A549 (cell line): Measurements from ENCODE around the gene THOC2.
"Not testable (repeated sequence)": the region's sequence is repeated elsewhere in the genome, so short reads cannot be mapped to it uniquely, and the experiment has no call there.

Experiments used
- CEBPB ChIP-seq, 2 experiments: fragments of >200 bp in 1 of 2; sonication (Bioruptor Twin) in 1 of 2; formaldehyde crosslinking in 1 of 2; IDR thresholded peaks; 2 replicates each; pipeline ENCODE4 v1.6.1; 2012 to 2016
- GATA3 ChIP-seq: IDR thresholded peaks from 2 replicates; pipeline ENCODE4 v1.6.1; 2012; ENCODE audit warnings: borderline replicate concordance
- KDM1A ChIP-seq: fragments of 200-600 bp; sonication (generic); IDR thresholded peaks from 2 replicates; pipeline ENCODE4 v1.6.1; 2016; ENCODE audit warnings: low read depth, mild to moderate bottlenecking
- POLR2A ChIP-seq: IDR thresholded peaks from 2 replicates; pipeline ENCODE4 v1.6.1; 2012; ENCODE audit warnings: mild to moderate bottlenecking, low read length
- RFX5 ChIP-seq: fragments of 450-650 bp; IDR thresholded peaks from 2 replicates; pipeline ENCODE4 v1.7.1; 2014; ENCODE audit warnings: antibody characterized with exemption, mild to moderate bottlenecking, moderate library complexity
- ZC3H11A ChIP-seq: fragments of 450-650 bp; IDR thresholded peaks from 2 replicates; pipeline ENCODE4 v1.6.1; 2014; ENCODE audit warnings: antibody characterized with exemption, mild to moderate bottlenecking
- ZFP36 ChIP-seq: fragments of 450-650 bp; IDR thresholded peaks from 2 replicates; pipeline ENCODE4 v1.6.1; 2014; ENCODE audit warnings: borderline replicate concordance; ENCODE audit not compliant: partially characterized antibody
- TF ChIP-seq, protein P1 (sequence below): fragments of >200 bp; sonication (Bioruptor Twin); formaldehyde crosslinking; IDR thresholded peaks from 3 replicates; pipeline ENCODE4 v1.5.1; 2016
- TF ChIP-seq, protein P2 (sequence below): fragments of 450-650 bp; IDR thresholded peaks from 2 replicates; pipeline ENCODE4 v1.6.1; 2014; ENCODE audit warnings: antibody characterized with exemption

DNA sequence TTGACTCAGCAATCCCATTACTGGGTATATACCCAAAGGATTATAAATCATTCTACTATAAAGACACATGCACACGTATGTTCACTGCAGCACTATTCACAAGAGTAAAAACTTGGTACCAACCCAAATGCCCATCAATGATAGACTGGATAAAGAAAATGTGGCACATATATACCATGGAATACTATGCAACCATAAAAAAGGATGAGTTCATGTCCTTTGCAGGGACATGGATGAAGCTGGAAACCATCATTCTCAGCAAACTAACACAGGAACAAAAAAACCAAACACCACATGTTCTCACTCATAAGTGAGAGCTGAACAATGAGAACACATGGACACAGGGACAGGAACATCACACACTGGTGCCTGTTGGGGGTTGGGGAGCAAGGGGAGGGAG lies 10.7 kb downstream of the THOC2 start:
- TF ChIP-seq KDM1A; RFX5; GATA3; ZC3H11A; ZFP36; POLR2A; CEBPB (IDR thresholded peaks at IDR 0.05): not testable (repeated sequence)
- TF ChIP-seq, protein P1, sequence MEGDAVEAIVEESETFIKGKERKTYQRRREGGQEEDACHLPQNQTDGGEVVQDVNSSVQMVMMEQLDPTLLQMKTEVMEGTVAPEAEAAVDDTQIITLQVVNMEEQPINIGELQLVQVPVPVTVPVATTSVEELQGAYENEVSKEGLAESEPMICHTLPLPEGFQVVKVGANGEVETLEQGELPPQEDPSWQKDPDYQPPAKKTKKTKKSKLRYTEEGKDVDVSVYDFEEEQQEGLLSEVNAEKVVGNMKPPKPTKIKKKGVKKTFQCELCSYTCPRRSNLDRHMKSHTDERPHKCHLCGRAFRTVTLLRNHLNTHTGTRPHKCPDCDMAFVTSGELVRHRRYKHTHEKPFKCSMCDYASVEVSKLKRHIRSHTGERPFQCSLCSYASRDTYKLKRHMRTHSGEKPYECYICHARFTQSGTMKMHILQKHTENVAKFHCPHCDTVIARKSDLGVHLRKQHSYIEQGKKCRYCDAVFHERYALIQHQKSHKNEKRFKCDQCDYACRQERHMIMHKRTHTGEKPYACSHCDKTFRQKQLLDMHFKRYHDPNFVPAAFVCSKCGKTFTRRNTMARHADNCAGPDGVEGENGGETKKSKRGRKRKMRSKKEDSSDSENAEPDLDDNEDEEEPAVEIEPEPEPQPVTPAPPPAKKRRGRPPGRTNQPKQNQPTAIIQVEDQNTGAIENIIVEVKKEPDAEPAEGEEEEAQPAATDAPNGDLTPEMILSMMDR: not testable (repeated sequence)
- TF ChIP-seq, protein P2, sequence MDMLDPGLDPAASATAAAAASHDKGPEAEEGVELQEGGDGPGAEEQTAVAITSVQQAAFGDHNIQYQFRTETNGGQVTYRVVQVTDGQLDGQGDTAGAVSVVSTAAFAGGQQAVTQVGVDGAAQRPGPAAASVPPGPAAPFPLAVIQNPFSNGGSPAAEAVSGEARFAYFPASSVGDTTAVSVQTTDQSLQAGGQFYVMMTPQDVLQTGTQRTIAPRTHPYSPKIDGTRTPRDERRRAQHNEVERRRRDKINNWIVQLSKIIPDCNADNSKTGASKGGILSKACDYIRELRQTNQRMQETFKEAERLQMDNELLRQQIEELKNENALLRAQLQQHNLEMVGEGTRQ: not testable (repeated sequence)
